GM10248 (cell line): ENCODE data around the gene GABPB1.

Experiments used
- CTCF ChIA-PET: fragments of 300-600 bp; sonication (Branson Sonifier 250); formaldehyde crosslinking; extraction: SDS; loops from one replicate; lab custom pipeline; 2021; ENCODE audit warnings: antibody characterized with exemption; lab: Yijun Ruan, JAX
- POLR2A ChIA-PET: fragments of 350-650 bp; sonication (Branson Sonifier 250); formaldehyde crosslinking; extraction: SDS; loops from one replicate; lab custom pipeline; 2020; ENCODE audit warnings: antibody characterized with exemption; lab: Yijun Ruan, JAX
- DNase-seq: peaks from one replicate; pipeline ENCODE4 v3.0.0; 2012; ENCODE audit errors: extremely low spot score
- TF ChIP-seq, protein P1 (sequence below): IDR thresholded peaks from 2 replicates; pipeline ENCODE4 v1.5.1; 2012; ENCODE audit warnings: mild to moderate bottlenecking, low read depth; ENCODE audit errors: extremely low read depth, missing control alignments, control extremely low read depth

Gene GABPB1

DNA sequence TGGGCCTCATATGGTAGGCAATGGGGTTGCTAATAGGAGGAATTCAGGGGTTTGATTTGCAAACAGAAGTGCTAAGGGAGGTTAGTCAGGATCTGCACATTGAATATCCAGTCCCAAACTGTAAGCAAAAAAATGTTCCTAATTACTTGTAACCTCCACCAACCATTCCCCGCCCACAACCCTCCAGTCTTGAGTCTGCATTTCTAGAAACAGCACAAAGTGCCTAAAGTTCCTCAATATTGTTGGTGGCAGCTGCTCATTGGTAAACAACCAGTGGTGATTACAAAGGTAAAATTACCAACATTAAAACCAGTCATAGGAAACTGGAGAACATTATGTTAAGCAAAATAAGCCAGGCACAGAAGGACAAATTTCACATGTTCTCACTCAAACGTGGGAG lies 108.4 kb downstream of the GABPB1 start:
- TF ChIP-seq, protein P1, sequence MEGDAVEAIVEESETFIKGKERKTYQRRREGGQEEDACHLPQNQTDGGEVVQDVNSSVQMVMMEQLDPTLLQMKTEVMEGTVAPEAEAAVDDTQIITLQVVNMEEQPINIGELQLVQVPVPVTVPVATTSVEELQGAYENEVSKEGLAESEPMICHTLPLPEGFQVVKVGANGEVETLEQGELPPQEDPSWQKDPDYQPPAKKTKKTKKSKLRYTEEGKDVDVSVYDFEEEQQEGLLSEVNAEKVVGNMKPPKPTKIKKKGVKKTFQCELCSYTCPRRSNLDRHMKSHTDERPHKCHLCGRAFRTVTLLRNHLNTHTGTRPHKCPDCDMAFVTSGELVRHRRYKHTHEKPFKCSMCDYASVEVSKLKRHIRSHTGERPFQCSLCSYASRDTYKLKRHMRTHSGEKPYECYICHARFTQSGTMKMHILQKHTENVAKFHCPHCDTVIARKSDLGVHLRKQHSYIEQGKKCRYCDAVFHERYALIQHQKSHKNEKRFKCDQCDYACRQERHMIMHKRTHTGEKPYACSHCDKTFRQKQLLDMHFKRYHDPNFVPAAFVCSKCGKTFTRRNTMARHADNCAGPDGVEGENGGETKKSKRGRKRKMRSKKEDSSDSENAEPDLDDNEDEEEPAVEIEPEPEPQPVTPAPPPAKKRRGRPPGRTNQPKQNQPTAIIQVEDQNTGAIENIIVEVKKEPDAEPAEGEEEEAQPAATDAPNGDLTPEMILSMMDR: no peak
- POLR2A ChIA-PET: no interaction called here
- DNase-seq: no peak
- CTCF ChIA-PET: interaction anchor here (1.4 to 2.9 kb wide), 2 partner anchors 9 to 78 kb away, joined by 3 to 6 read pairs; no protein-coding TSS in a partner anchor

DNA sequence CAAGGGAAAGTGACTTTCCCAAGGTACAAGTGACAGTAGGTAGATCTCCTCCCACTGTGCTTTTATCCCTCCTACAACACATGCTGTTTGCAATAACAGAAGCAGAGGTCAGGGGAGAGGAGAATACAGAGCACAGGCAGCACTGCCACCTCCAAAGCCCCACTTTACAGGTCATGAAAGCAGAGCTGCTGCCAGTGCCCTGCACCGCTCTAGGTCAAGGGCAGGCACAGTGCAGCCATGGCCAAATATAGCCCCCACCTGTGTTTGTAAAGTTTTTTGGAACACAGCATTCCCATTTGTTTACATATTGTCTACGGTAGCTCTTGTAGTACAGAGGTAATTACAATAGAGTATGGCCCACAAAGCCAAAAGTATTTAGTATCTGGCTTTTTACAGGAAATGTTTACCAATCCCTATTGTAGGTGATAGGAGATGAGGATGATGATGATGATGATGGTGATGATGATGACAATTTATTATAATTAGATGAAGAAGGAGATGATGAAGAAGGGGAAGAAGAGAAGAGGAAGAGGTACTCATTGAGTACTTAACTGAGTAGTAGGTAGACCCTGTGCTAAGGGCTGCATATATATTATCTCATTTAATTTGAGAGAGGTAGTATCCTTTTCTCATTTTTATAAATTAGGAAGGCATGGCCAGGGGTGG lies 109.9 kb downstream of the GABPB1 start:
- TF ChIP-seq, protein P1: no peak
- CTCF ChIA-PET: interaction anchor here (1.0 to 1.4 kb wide), 3 partner anchors 9 to 76 kb away, joined by 3 read pairs; no protein-coding TSS in a partner anchor
- POLR2A ChIA-PET: no interaction called here
- DNase-seq: no peak

DNA sequence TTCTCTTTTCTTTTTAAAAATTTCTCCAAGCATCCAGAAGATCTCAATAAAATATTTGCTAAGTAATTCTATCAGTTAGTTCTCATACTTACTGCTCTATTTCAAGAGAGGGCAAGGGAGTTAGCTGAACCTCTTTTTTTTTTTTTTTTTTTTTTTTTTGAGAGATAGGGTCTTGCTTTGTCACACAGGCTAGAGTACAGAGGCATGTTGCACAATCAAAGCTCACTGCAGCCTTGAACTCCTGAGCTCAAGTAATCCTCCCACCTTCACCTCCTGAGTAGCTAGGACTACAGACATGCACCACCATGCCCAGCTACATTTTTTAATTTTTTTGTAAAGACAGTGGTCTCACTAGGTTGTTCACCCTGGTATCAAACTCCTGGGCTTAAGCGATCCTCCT lies 110.8 kb downstream of the GABPB1 start:
- TF ChIP-seq, protein P1: no peak
- POLR2A ChIA-PET: interaction anchor here (0.6 kb wide), 1 partner anchor 108 kb away, joined by 6 read pairs; no protein-coding TSS in a partner anchor
- CTCF ChIA-PET: interaction anchor here (1.0 kb wide), 1 partner anchor 10 kb away, joined by 3 read pairs; no protein-coding TSS in a partner anchor
- no peak for DNase-seq

DNA sequence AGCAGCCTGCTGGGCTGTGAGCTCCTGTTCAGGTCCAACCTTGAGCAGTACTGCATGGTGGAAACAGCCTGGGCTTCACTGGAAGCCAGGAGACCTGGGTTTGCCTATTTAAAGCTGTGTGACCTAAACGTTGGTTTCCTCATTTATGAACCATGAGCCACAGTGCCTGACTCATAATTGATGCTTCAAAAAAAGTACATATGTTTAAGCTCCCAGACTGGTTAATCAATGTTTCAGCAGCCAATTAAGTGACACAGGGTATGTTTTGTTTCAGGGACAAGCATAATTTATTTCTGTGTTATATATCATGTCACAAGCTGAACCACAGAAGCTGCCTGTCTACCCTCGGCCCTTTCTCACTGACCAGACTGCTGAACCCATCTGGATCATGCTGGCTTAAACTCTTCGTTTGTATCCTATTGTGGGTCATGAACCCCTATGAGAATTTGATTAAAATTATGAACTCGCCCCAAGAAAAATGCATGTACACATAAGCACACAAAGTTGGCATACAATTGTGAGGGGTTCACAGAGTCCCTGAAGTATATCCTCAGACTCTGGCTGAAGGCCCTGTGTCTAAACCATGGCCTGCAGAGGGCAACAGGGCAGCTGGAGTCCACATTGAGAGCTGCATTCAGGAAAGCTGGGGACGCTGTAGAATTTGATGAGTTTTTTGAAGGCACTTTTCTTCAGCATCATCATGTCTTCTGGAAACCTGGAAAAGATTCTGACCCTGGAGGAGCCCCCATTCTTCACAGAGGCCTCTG lies 113.1 kb downstream of the GABPB1 start:
- DNase-seq: no peak
- POLR2A ChIA-PET: no interaction called here
- CTCF ChIA-PET: interaction anchor here (0.8 to 1.9 kb wide), 4 partner anchors 10 to 76 kb away, joined by 3 to 7 read pairs (median 4); no protein-coding TSS in a partner anchor
- TF ChIP-seq, protein P1: no peak

DNA sequence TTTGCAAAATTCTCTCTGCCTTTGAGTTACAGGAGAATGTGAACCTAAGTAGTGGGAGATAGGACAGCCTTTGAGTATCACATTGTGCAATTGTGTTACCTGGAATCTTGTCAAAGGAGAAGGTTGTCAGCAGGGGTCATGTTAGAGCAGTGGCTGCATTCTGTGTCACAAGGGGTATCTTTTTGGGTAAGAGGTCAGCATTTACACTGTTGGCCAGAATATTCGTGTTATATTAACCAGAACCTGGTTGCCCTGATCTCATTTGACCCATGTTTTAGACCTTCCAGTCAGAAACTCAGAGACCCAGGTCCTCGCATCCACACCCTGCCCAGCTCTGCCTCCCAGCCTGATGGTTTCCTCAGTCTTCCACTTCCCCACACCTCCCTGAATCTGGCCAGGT lies 116.7 kb downstream of the GABPB1 start:
- POLR2A ChIA-PET: no interaction called here
- TF ChIP-seq, protein P1: no peak
- no peak for DNase-seq
- CTCF ChIA-PET: interaction anchor here (1.8 kb wide), 1 partner anchor 9 kb away, joined by 6 read pairs; no protein-coding TSS in a partner anchor

DNA sequence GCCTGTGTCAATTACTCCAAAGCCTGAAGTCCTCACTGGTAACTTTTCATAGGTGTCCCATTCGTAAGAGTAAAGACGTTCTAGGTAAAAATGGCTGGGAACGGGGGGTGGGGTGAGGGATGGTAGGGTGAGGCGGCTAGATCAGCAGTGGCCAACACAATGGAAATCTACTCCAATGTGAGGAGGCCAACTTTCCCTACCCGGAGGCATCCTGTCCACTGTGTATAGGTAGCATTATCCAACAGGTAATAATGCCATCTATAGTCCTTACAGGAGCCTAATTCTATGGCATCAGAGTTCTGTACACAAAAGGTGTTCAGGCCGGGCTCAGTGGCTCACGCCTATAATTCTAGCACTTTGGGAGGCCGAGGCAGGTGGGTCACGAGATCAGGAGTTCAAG lies 118.6 kb downstream of the GABPB1 start:
- TF ChIP-seq, protein P1: no peak
- POLR2A ChIA-PET: no interaction called here
- CTCF ChIA-PET: interaction anchor here (1.8 kb wide), 1 partner anchor 11 kb away, joined by 6 read pairs; no protein-coding TSS in a partner anchor
- no peak for DNase-seq
